WTC11 (cell line): Measurements from ENCODE around the gene LMTK2. TPM values are rescaled to one million over a fixed set of nuclear protein-coding genes. Genes with fewer than 3 reads are reported as not detected.

Source experiments
- ATAC-seq: fragments of 200-7000 bp; cut with Tn5 transposase; 2 replicates; pipeline ENCODE4 v1.10.0; 2021; ENCODE audit warnings: mild to moderate bottlenecking, moderate library complexity
- CTCF ChIA-PET: fragments of 300-600 bp; sonication (Branson Sonifier 250); formaldehyde crosslinking; loops from one replicate; lab custom pipeline; 2021; ENCODE audit warnings: antibody characterized with exemption; lab: Charles Lee
- POLR2A ChIA-PET: fragments of 350-600 bp; sonication (Branson Sonifier 250); formaldehyde crosslinking; loops from one replicate; lab custom pipeline; 2021; ENCODE audit warnings: antibody characterized with exemption; lab: Charles Lee
- DNase-seq: peaks from one replicate; pipeline ENCODE4 v3.0.0; 2021; ENCODE audit warnings: low spot score
- H3K27ac Mint-ChIP-seq: 2 replicates; pipeline ENCODE4 v1.8.0; 2021; ENCODE audit warnings: mixed read lengths
- H3K27me3 Mint-ChIP-seq: 2 replicates; pipeline ENCODE4 v1.8.0; 2021; ENCODE audit warnings: low read depth, mild to moderate bottlenecking, moderate library complexity, mixed read lengths
- H3K36me3 Mint-ChIP-seq: 2 replicates; pipeline ENCODE4 v1.8.0; 2021; ENCODE audit warnings: mixed read lengths
- H3K4me1 Mint-ChIP-seq: 2 replicates; pipeline ENCODE4 v1.8.0; 2022; ENCODE audit warnings: mixed read lengths
- H3K4me3 Mint-ChIP-seq: 2 replicates; pipeline ENCODE4 v1.8.0; 2021; ENCODE audit warnings: mild to moderate bottlenecking, moderate library complexity, mixed read lengths
- H3K9me3 Mint-ChIP-seq: 2 replicates; pipeline ENCODE4 v1.8.0; 2021; ENCODE audit warnings: mixed read lengths
- AFF4 ChIP-seq: sonication (generic); formaldehyde crosslinking; IDR thresholded peaks from 2 replicates; pipeline ENCODE4 v1.8.1; 2023; ENCODE audit warnings: mild to moderate bottlenecking, missing genetic modification reagents, borderline replicate concordance
- CBFB ChIP-seq: sonication (generic); formaldehyde crosslinking; IDR thresholded peaks from 2 replicates; pipeline ENCODE4 v1.8.1; 2022; ENCODE audit warnings: mild to moderate bottlenecking, low read depth, missing genetic modification reagents
- CDX4 ChIP-seq: fragments of 250-450 bp; sonication (Bioruptor Pico); IDR thresholded peaks from 2 replicates; pipeline ENCODE4 v1.9.0; 2021; ENCODE audit warnings: moderate library complexity, mild to moderate bottlenecking, inconsistent platforms, borderline replicate concordance
- CREM ChIP-seq: sonication (generic); formaldehyde crosslinking; IDR thresholded peaks from 2 replicates; pipeline ENCODE4 v1.8.1; 2022; ENCODE audit warnings: mild to moderate bottlenecking, missing genetic modification reagents, moderate library complexity
- KAT7 ChIP-seq: sonication (generic); formaldehyde crosslinking; IDR thresholded peaks from 2 replicates; pipeline ENCODE4 v1.8.1; 2023; ENCODE audit warnings: missing genetic modification reagents, mild to moderate bottlenecking, borderline replicate concordance
- NR2C2 ChIP-seq: sonication (generic); formaldehyde crosslinking; IDR thresholded peaks from 2 replicates; pipeline ENCODE4 v1.8.0; 2022; ENCODE audit warnings: mild to moderate bottlenecking, missing genetic modification reagents
- OVOL2 ChIP-seq: fragments of 250-450 bp; sonication (Bioruptor Pico); IDR thresholded peaks from 2 replicates; pipeline ENCODE4 v1.9.0; 2021; ENCODE audit warnings: mild to moderate bottlenecking, borderline replicate concordance
- PRRX2 ChIP-seq: fragments of 250-450 bp; sonication (Bioruptor Pico); IDR thresholded peaks from 2 replicates; pipeline ENCODE4 v1.8.0; 2021; ENCODE audit warnings: mild to moderate bottlenecking
- RORB ChIP-seq: fragments of 250-450 bp; sonication (Bioruptor Pico); IDR thresholded peaks from 2 replicates; pipeline ENCODE4 v1.9.0; 2021; ENCODE audit warnings: mild to moderate bottlenecking
- SP1 ChIP-seq: sonication (generic); formaldehyde crosslinking; conservative IDR thresholded peaks from 2 replicates; pipeline ENCODE4 v1.8.1; 2022; ENCODE audit warnings: missing genetic modification reagents
- TEAD4 ChIP-seq: sonication (generic); formaldehyde crosslinking; IDR thresholded peaks from 2 replicates; pipeline ENCODE4 v1.8.0; 2022; ENCODE audit warnings: mild to moderate bottlenecking, missing genetic modification reagents
- ZNF121 ChIP-seq: sonication (generic); formaldehyde crosslinking; IDR thresholded peaks from 2 replicates; pipeline ENCODE4 v1.8.0; 2023; ENCODE audit warnings: missing genetic modification reagents
- ZNF423 ChIP-seq: fragments of 250-450 bp; sonication (Bioruptor Pico); IDR thresholded peaks from 2 replicates; pipeline ENCODE4 v2.1.2; 2022; ENCODE audit warnings: mild to moderate bottlenecking, moderate library complexity
- total RNA-seq: library from RNA; stranded (reverse); gene quantifications from 3 replicates; pipeline ENCODE4 v1.2.3, GENCODE V29; 2021
- TF ChIP-seq, protein P1 (sequence below): sonication (generic); formaldehyde crosslinking; IDR thresholded peaks from 2 replicates; pipeline ENCODE4 v1.8.1; 2023; ENCODE audit warnings: mild to moderate bottlenecking, missing genetic modification reagents
- TF ChIP-seq, protein P2 (sequence below): sonication (generic); formaldehyde crosslinking; IDR thresholded peaks from 2 replicates; pipeline ENCODE4 v1.8.1; 2023; ENCODE audit warnings: mild to moderate bottlenecking, missing genetic modification reagents, moderate library complexity
- TF ChIP-seq, protein P3 (sequence below): fragments of 250-450 bp; sonication (Bioruptor Pico); IDR thresholded peaks from 2 replicates; pipeline ENCODE4 v2.1.2; 2022; ENCODE audit warnings: mild to moderate bottlenecking, moderate library complexity

Gene LMTK2
- total RNA-seq, 1 experiment from 2014 or later: 24.3 TPM

GRCh38 chr7:98086281-98086718 lies 20.4 kb upstream of the LMTK2 start:
- H3K27ac Mint-ChIP-seq: no peak overlapping the region
- no peak for ATAC-seq
- H3K36me3 Mint-ChIP-seq: no peaks in the 10 kb centered on the region
- H3K4me1 Mint-ChIP-seq: no peaks in the 10 kb centered on the region; the same call in 1 of the 2 replicates
- H3K4me3 Mint-ChIP-seq: no peak overlapping the region
- H3K9me3 Mint-ChIP-seq: peaks cover 3% of the 10 kb centered on the region; the same call in 1 of the 2 replicates
- no peaks in the 10 kb centered on the region for H3K27me3 Mint-ChIP-seq
- no peak for DNase-seq
- POLR2A ChIA-PET: interaction anchor here (1.1 kb wide), 1 partner anchor 8 kb away, joined by 3 read pairs; no protein-coding TSS in a partner anchor
- CTCF ChIA-PET: interaction anchor here (1.1 kb wide), 2 partner anchors 10 to 11 kb away, joined by 3 read pairs; no protein-coding TSS in a partner anchor
- TF ChIP-seq KAT7 (CRISPR knock-in tag): no peak
- no peak for TF ChIP-seq ZNF121 (CRISPR knock-in tag)
- TF ChIP-seq, protein P1, sequence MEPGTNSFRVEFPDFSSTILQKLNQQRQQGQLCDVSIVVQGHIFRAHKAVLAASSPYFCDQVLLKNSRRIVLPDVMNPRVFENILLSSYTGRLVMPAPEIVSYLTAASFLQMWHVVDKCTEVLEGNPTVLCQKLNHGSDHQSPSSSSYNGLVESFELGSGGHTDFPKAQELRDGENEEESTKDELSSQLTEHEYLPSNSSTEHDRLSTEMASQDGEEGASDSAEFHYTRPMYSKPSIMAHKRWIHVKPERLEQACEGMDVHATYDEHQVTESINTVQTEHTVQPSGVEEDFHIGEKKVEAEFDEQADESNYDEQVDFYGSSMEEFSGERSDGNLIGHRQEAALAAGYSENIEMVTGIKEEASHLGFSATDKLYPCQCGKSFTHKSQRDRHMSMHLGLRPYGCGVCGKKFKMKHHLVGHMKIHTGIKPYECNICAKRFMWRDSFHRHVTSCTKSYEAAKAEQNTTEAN (CRISPR knock-in tag): no peak
- no peak for TF ChIP-seq OVOL2 (CRISPR knock-in tag)
- TF ChIP-seq CDX4 (CRISPR knock-in tag): no peak
- no peak for TF ChIP-seq SP1 (CRISPR knock-in tag)
- TF ChIP-seq NR2C2 (CRISPR knock-in tag): no peak
- no peak for TF ChIP-seq CBFB (CRISPR knock-in tag)
- TF ChIP-seq, protein P2, sequence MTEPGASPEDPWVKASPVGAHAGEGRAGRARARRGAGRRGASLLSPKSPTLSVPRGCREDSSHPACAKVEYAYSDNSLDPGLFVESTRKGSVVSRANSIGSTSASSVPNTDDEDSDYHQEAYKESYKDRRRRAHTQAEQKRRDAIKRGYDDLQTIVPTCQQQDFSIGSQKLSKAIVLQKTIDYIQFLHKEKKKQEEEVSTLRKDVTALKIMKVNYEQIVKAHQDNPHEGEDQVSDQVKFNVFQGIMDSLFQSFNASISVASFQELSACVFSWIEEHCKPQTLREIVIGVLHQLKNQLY (CRISPR knock-in tag): no peak
- TF ChIP-seq PRRX2 (CRISPR knock-in tag): no peak

GRCh38 chr7:98088109-98088508 lies 18.6 kb upstream of the LMTK2 start:
- H3K4me3 Mint-ChIP-seq: no peak overlapping the region
- TF ChIP-seq, protein P2 (CRISPR knock-in tag): no peak
- TF ChIP-seq, protein P3, sequence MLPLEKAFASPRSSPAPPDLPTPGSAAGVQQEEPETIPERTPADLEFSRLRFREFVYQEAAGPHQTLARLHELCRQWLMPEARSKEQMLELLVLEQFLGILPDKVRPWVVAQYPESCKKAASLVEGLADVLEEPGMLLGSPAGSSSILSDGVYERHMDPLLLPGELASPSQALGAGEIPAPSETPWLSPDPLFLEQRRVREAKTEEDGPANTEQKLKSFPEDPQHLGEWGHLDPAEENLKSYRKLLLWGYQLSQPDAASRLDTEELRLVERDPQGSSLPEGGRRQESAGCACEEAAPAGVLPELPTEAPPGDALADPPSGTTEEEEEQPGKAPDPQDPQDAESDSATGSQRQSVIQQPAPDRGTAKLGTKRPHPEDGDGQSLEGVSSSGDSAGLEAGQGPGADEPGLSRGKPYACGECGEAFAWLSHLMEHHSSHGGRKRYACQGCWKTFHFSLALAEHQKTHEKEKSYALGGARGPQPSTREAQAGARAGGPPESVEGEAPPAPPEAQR: no peak
- no peak for TF ChIP-seq TEAD4 (CRISPR knock-in tag)
- no peak for TF ChIP-seq ZNF423 (CRISPR knock-in tag)
- TF ChIP-seq, all 79 proteins: peak for 0
- ChIA-PET CTCF (no interaction called here), POLR2A (no interaction called here)
- Mint-ChIP-seq H3K27ac (no peak overlapping the region), H3K9me3 (peaks cover 7% of the 10 kb centered on the region), H3K4me1 (no peaks in the 10 kb centered on the region; the same call in 1 of the 2 replicates), H3K27me3 (no peaks in the 10 kb centered on the region), H3K36me3 (no peaks in the 10 kb centered on the region)
- DNase-seq: no peak
- ATAC-seq: no peak

DNA sequence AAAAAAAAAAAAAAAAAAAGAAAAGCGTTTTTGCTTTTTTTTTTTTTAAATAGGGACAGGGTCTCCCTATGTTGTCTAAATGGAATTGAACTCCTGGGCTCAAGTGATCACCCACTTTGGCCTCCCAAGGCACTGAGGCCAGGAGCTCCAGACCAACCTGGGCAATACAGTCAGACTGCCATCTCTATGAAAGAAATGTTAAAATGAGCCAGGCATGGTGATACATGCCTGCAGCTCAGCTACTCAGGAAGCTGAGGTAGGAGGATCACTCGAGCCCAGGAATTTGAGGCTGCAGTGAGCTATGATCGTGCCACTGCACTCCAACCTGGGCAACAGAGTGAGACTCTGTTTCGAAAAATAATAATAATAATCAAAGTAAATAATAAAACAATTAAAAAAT lies 16.5 kb upstream of the LMTK2 start:
- ATAC-seq: no peak
- Mint-ChIP-seq H3K4me1 (no peaks in the 10 kb centered on the region), H3K36me3 (no peaks in the 10 kb centered on the region), H3K9me3 (peaks cover 15% of the 10 kb centered on the region)
- CTCF ChIA-PET: interaction anchor here (0.6 to 0.7 kb wide), 2 partner anchors 16 to 53 kb away, joined by 4 to 5 read pairs; no protein-coding TSS in a partner anchor
- TF ChIP-seq RORB (CRISPR knock-in tag) (no peak), TEAD4 (CRISPR knock-in tag) (no peak), AFF4 (CRISPR knock-in tag) (no peak), CREM (no peak)
- TF ChIP-seq, all 79 proteins: peak for 0
- DNase-seq: no peak
- Mint-ChIP-seq H3K27ac (no peak overlapping the region), H3K27me3 (no peaks in the 10 kb centered on the region), H3K4me3 (no peak overlapping the region)
- POLR2A ChIA-PET: no interaction called here
